Endodermal cell (in vitro differentiated cells): ENCODE data around the gene AEBP1. TPM values are rescaled to one million over a fixed set of nuclear protein-coding genes. Genes with fewer than 3 reads are reported as not detected.
"Not testable (repeated sequence)": the region's sequence is repeated elsewhere in the genome, so short reads cannot be mapped to it uniquely, and the experiment has no call there.

Experiments
- DNase-seq: peaks from one replicate; pipeline ENCODE4 v3.0.0-alpha.2; 2017
- H3K27ac ChIP-seq: 2 replicates; pipeline ENCODE4 v1.5.1; 2013; ENCODE audit warnings: mild to moderate bottlenecking, low read depth, low read length, moderate library complexity
- H3K27me3 ChIP-seq: 2 replicates; pipeline ENCODE4 v1.6.1; 2013; ENCODE audit warnings: mild to moderate bottlenecking, low read length, moderate library complexity; ENCODE audit not compliant: insufficient read depth, control insufficient read depth, poor library complexity, severe bottlenecking
- H3K36me3 ChIP-seq: 2 replicates; pipeline ENCODE4 v1.7.0; 2013; ENCODE audit warnings: mild to moderate bottlenecking, low read length, moderate library complexity; ENCODE audit not compliant: control insufficient read depth, insufficient read depth
- H3K4me1 ChIP-seq: one replicate; pipeline ENCODE4 v1.7.0; 2013; ENCODE audit warnings: low read length; ENCODE audit not compliant: control insufficient read depth, insufficient read depth
- H3K4me3 ChIP-seq: 2 replicates; pipeline ENCODE4 v1.5.1; 2013; ENCODE audit warnings: mild to moderate bottlenecking, low read length, moderate library complexity
- H3K9ac ChIP-seq: 2 replicates; pipeline ENCODE4 v1.6.1; 2013; ENCODE audit warnings: mild to moderate bottlenecking, low read length, moderate library complexity; ENCODE audit not compliant: poor library complexity, severe bottlenecking; ENCODE audit errors: extremely low read depth
- H3K9me3 ChIP-seq: 2 replicates; pipeline ENCODE4 v1.6.1; 2013; ENCODE audit warnings: mild to moderate bottlenecking, low read length, moderate library complexity; ENCODE audit not compliant: control insufficient read depth
- H3K27ac Mint-ChIP-seq: 2 replicates; pipeline ENCODE4 v1.8.0; 2020; ENCODE audit warnings: mixed read lengths
- H3K27me3 Mint-ChIP-seq: 2 replicates; pipeline ENCODE4 v1.8.0; 2021; ENCODE audit warnings: mild to moderate bottlenecking, mixed read lengths; ENCODE audit not compliant: insufficient read depth
- H3K36me3 Mint-ChIP-seq: 2 replicates; pipeline ENCODE4 v1.8.0; 2020; ENCODE audit warnings: low read depth, mixed read lengths
- H3K4me1 Mint-ChIP-seq: 2 replicates; pipeline ENCODE4 v1.8.0; 2020; ENCODE audit warnings: mixed read lengths
- H3K4me3 Mint-ChIP-seq: 2 replicates; pipeline ENCODE4 v1.8.0; 2020; ENCODE audit warnings: mild to moderate bottlenecking, moderate library complexity, mixed read lengths
- H3K9me3 Mint-ChIP-seq: 2 replicates; pipeline ENCODE4 v1.8.0; 2020; ENCODE audit warnings: mild to moderate bottlenecking, mixed read lengths
- CTCF ChIP-seq: fragments of 200-600 bp; sonication (generic); conservative IDR thresholded peaks from 2 replicates; pipeline ENCODE4 v1.5.0; 2021; ENCODE audit warnings: antibody characterized with exemption, mild to moderate bottlenecking
- WGBS, 2 experiments: methylation state at CpG; one replicate each; pipeline versions ENCODE4 v1.1.5 to v1.1.7; 2013; ENCODE audit warnings: missing lambda C conversion rate in 2 of 2, mixed read lengths in 1 of 2; ENCODE audit not compliant: insufficient coverage in 1 of 2, insufficient read length in 1 of 2; 5-methylcytosine and 5-hydroxymethylcytosine counted together
- total RNA-seq, 2 donors: library from RNA; stranded (reverse); fragmentation: NEBNext Ultra II Directional in 1 of 2; extraction: Animal tissue kit (Norgen Biotek cat#: 25700) in 1 of 2; gene quantifications; 2 replicates in 1 of 2; 3 replicates in 1 of 2; pipeline ENCODE4 v1.2.1, GENCODE V29; 2021

The AEBP1 gene
- total RNA-seq, 2 donors from 2014 or later: 55.2 to 65.8 TPM

DNA sequence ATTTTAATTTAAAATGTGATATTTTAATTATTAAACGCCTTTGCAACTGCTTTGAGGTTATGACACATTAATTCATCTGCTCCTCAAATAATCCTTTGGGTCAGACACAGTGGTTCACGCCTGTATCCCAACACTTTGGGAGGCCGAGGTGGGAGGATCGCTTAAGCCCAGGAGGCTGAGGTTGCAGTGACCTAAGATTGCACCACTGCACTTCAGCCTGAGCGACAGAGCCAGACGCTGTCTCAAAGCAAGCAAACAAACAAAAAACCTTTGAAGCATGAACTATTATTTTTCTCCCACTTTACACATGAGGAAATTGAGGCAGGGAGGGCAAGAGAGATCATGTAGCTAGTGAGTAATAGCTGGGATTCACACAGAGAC lies 20.7 kb downstream of the AEBP1 start:
- peaks cover 11% of the 10 kb centered on the region for H3K9me3 ChIP-seq
- H3K9ac ChIP-seq: no peak overlapping the region
- H3K4me1 ChIP-seq: no peaks in the 10 kb centered on the region
- Mint-ChIP-seq H3K4me1 (peaks cover 5% of the 10 kb centered on the region), H3K27ac (no peak overlapping the region), H3K27me3 (peaks cover 40% of the 10 kb centered on the region), H3K9me3 (peaks cover 13% of the 10 kb centered on the region), H3K36me3 (peaks cover 19% of the 10 kb centered on the region), H3K4me3 (no peak overlapping the region)
- H3K27ac ChIP-seq: no peak overlapping the region
- H3K27me3 ChIP-seq: no peaks in the 10 kb centered on the region
- 93 to 100% methylated on average over 3 to 6 of the region's 6 CpGs for WGBS, 2 experiments
- H3K36me3 ChIP-seq: peaks cover 21% of the 10 kb centered on the region
- no peak overlapping the region for H3K4me3 ChIP-seq
- DNase-seq: no peak
- TF ChIP-seq CTCF: no peak

GRCh38 chr7:44126574-44126973 lies 22.4 kb downstream of the AEBP1 start:
- 91% methylated on average over 3 to 4 of the region's 4 CpGs for WGBS, 2 experiments
- not testable (repeated sequence) for H3K36me3 Mint-ChIP-seq, H3K4me1 Mint-ChIP-seq, H3K4me3 Mint-ChIP-seq, H3K36me3 ChIP-seq, H3K4me3 ChIP-seq, DNase-seq, H3K9ac ChIP-seq, H3K27ac ChIP-seq, H3K27ac Mint-ChIP-seq, H3K4me1 ChIP-seq, H3K27me3 ChIP-seq
- H3K9me3 Mint-ChIP-seq: peaks cover 13% of the 10 kb centered on the region
- peaks cover 11% of the 10 kb centered on the region for H3K9me3 ChIP-seq
- peaks cover 48% of the 10 kb centered on the region for H3K27me3 Mint-ChIP-seq

GRCh38 chr7:44127161-44127560 lies 23.0 kb downstream of the AEBP1 start:
- peaks cover under 1% of the 10 kb centered on the region for H3K36me3 Mint-ChIP-seq
- Histone ChIP-seq H3K9me3 (peaks cover 11% of the 10 kb centered on the region), H3K4me3 (no peak overlapping the region), H3K27ac (no peak overlapping the region), H3K27me3 (no peaks in the 10 kb centered on the region), H3K4me1 (peaks cover 6% of the 10 kb centered on the region), H3K9ac (no peak overlapping the region), H3K36me3 (no peaks in the 10 kb centered on the region)
- H3K27ac Mint-ChIP-seq: no peak overlapping the region
- peaks cover 13% of the 10 kb centered on the region for H3K9me3 Mint-ChIP-seq
- TF ChIP-seq CTCF: no peak
- H3K27me3 Mint-ChIP-seq: peaks cover 48% of the 10 kb centered on the region
- H3K4me1 Mint-ChIP-seq: peaks cover 14% of the 10 kb centered on the region
- DNase-seq: no peak
- no peak overlapping the region for H3K4me3 Mint-ChIP-seq
